ENCODE results near the gene HOXB9. TPM values are rescaled to one million over a fixed set of nuclear protein-coding genes. Genes with fewer than 3 reads are reported as not detected.

HOXB9 gene
- total RNA-seq, 2 donors from 2014 or later, result 0.09 to 0.68 TPM

GRCh38 chr17:48610282-48611211 lies 15.6 kb downstream of the HOXB9 start, which contains the start of gene HOXB7:
Gene HOXB7 (minus strand): TSS chr17:48611017. CDS start chr17:48610918, 99 bp downstream.
- H3K4me1 ChIP-seq (replicated peaks), result peaks cover 3% of the 10 kb centered on the region
- H3K36me3 ChIP-seq, result no peaks in the 10 kb centered on the region
- DNase-seq (ENCODE audit: low spot score), result no peak
- intact Hi-C loops (cut with DNase I), result no loop called here
- peaks cover 54% of the 10 kb centered on the region for H3K27me3 ChIP-seq (replicated peaks; ENCODE audit: insufficient read depth)
- WGBS, result under 1% methylated on average over 79 of the region's 79 CpGs
- H3K9me3 ChIP-seq, result no peaks in the 10 kb centered on the region
- peak within 1 kb of the TSS in 1 of 2 donors; percentile 48 for H3K27ac ChIP-seq
- H3K4me3 ChIP-seq, result peak within 1 kb of the TSS; percentile 9 to 28
- TF ChIP-seq CTCF (IDR thresholded peaks at IDR 0.05) (no peak), POLR2AphosphoS5 (IDR thresholded peaks at IDR 0.05) (peak; percentile 3), POLR2A (IDR thresholded peaks at IDR 0.05) (no peak)

DNA sequence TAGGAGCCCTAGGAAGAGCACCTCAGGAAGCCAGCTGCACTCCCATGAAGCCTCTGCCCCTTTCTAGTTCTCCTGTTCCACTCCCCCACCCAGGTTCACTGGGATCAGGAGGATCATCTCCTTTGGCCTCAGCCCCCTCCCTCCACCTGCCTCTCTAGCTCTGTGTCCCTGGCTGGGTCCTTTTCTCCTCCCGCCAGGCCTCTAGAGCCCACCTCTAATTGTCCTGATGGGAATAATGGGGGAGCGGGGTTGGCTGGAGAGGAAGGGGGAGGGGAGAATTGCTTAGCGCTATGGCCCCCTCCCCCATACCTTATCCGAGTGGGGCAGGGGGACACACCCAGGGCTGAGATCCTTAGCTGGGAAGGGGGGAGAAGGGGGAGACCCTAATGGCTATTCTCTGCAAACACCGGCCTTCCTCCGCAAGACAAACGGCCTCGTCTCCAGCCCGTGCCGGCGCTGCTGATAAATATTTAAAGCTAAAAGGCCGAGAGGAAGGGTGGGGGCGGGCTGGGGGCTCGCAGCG lies 16.3 kb downstream of the HOXB9 start:
- DNase-seq (ENCODE audit: low spot score), result no peak
- Histone ChIP-seq H3K27me3 (replicated peaks; ENCODE audit: insufficient read depth) (peaks cover 59% of the 10 kb centered on the region), H3K9me3 (no peaks in the 10 kb centered on the region), H3K36me3 (no peaks in the 10 kb centered on the region), H3K27ac (peak overlapping the region in 1 of 2 donors; percentile 48), H3K4me1 (replicated peaks) (peaks cover 3% of the 10 kb centered on the region), H3K4me3 (peak overlapping the region; percentile 9 to 28)
- 11% methylated on average over 15 of the region's 15 CpGs for WGBS
- no peak for TF ChIP-seq CTCF (IDR thresholded peaks at IDR 0.05)
- no peak for TF ChIP-seq POLR2A (IDR thresholded peaks at IDR 0.05)
- no peak for TF ChIP-seq POLR2AphosphoS5 (IDR thresholded peaks at IDR 0.05)
- intact Hi-C loops (cut with DNase I), result no loop called here

DNA sequence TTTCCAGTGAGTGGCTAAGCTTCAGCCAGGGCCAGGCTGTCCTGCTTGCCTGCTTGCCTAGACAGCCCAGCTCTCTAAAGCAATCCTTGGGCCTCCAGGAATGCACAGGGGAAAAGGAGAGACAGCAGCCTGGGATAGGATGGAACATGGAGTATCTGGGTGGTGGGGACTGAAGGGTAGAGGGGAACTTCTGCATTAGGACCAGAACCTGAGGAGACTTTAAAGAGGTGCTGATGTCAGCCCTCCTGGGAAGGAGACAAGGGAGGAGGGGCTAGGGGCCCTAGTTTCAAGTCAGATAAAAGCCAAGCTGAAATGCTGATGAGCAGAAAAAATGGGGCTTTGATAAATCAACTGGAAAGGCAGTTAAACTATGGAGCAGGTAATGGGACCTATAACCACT lies 17.1 kb downstream of the HOXB9 start:
- Histone ChIP-seq H3K27me3 (replicated peaks; ENCODE audit: insufficient read depth) (peaks cover 55% of the 10 kb centered on the region), H3K36me3 (no peaks in the 10 kb centered on the region), H3K4me1 (replicated peaks) (peaks cover 3% of the 10 kb centered on the region), H3K9me3 (no peaks in the 10 kb centered on the region), H3K27ac (no peak overlapping the region), H3K4me3 (no peak overlapping the region)
- intact Hi-C loops (cut with DNase I), result no loop called here
- DNase-seq (ENCODE audit: low spot score), result no peak
- TF ChIP-seq CTCF (IDR thresholded peaks at IDR 0.05) (no peak), POLR2A (IDR thresholded peaks at IDR 0.05) (no peak), POLR2AphosphoS5 (IDR thresholded peaks at IDR 0.05) (no peak)

GRCh38 chr17:48608494-48608834 lies 17.7 kb downstream of the HOXB9 start:
- no peak overlapping the region for H3K27ac ChIP-seq
- peaks cover 55% of the 10 kb centered on the region for H3K27me3 ChIP-seq (replicated peaks; ENCODE audit: insufficient read depth)
- DNase-seq (ENCODE audit: low spot score), result no peak
- intact Hi-C loops (cut with DNase I), result no loop called here
- peaks cover 3% of the 10 kb centered on the region for H3K4me1 ChIP-seq (replicated peaks)
- no peaks in the 10 kb centered on the region for H3K36me3 ChIP-seq
- WGBS, result 100% methylated on average over 1 of the region's 1 CpG
- no peaks in the 10 kb centered on the region for H3K9me3 ChIP-seq
- TF ChIP-seq CTCF (IDR thresholded peaks at IDR 0.05) (no peak), POLR2AphosphoS5 (IDR thresholded peaks at IDR 0.05) (no peak), POLR2A (IDR thresholded peaks at IDR 0.05) (no peak)
- H3K4me3 ChIP-seq, result no peak overlapping the region
